Embryonic facial prominence (tissue), 1 donor: Measurements from ENCODE around the gene ZMIZ1.
A peak's percentile ranks its signal among the peaks of the same experiment; 100 is the strongest.

Experiments used
- DNase-seq: peaks from one replicate; pipeline ENCODE4 v3.0.0-alpha.2; 2016; ENCODE audit errors: extremely low spot score

Gene ZMIZ1

DNA sequence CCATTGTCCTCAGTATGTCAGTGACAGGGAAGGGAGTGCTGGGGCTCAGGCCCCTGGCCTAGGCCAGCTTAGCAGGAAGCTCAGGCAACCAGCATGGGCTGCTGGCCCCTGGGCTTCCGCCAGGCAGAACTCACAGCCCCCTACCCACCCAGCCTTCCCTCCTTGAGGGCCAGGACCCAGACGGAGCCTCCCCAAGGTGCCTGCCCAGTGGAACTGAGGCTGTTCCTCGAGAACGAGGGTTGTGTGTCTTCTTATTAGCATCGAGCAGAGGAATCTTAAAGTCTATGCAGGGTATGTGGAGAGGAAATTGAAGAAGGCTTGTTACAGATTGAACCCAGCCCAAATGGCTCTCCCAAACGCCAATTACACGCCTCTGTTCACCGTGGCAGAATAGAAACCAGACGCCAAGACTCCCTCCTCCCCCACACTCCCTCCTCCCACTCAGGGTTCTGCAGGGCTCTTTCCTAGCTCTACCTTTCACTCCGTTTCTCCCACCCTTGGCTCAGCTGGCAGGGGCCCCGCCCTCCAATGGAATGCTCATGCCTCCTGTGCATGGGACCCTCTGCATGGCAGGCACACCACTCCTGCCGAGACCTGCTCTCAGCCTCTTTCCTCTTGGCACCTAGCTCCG lies 134.4 kb downstream of the ZMIZ1 start:
- DNase-seq: peak; percentile 72

DNA sequence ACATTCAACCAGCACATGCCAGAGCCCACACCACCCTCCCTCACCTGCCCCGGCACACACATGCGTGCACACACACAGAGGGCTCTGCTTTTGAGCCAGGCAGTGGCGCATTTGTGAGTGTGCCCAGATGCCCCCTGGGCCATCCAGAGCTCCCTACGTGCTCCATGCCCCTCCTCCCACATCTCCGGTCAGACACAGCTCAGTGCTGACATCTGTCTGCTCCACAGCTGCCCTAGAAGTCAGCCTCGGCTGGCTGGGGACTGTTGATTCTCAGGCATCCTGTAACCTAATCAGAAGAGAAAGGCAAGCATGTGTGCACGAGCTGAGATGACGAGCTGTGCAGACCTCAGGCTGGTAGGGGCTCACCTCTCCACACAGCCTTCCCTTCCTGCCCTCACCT lies 135.1 kb downstream of the ZMIZ1 start:
- no peak for DNase-seq

DNA sequence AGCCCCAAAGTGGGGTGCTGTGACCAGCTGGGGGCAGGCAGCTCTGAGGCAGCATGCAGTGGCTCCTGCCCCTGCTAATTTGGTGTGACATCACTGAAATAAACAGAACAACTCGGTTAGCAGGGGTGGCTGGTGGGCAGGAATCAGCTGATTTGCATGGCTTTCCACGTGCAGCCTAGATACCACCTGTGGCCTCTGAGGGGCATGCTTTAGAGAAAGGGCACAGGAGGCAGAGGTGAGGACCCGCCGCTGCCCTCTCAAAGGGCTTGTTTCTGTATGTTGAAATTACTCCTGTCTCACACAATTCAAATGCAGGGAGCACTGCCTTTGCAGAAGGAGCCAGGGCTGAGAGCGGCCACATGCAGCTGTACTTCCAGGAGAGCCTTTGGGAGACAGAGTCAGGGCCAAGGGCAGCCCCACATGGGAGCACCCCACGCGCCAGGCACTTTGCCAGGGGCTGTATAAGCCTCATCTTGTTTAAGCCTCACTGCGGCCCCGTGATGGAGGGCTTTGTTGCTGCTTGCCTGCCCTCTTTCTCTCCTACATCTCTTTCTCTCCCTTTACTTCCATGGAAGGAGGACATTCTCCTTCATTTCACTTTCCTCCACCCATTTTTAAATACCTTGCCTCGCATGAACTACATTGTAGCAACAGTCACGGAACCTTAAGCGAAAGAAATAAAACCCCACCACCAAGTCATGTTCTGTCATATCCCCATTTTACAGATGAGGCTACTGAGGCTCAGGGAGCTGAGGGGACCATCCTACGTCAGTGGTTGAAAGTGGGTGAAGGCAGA lies 137.7 kb downstream of the ZMIZ1 start:
- no peak for DNase-seq

DNA sequence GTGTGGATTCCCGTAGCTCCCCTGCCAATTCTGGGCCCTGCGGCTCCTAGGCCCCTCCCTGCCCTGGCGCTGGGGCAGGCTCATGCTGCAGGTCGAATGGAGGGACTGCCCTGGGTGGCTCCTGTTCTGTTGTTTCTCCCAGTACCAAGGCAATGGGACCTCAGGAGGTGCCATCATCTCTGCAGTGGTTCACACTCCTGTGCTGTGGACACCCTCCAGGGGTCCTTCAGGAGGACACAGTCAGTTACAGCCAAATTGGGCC lies 138.3 kb downstream of the ZMIZ1 start:
- no peak for DNase-seq

DNA sequence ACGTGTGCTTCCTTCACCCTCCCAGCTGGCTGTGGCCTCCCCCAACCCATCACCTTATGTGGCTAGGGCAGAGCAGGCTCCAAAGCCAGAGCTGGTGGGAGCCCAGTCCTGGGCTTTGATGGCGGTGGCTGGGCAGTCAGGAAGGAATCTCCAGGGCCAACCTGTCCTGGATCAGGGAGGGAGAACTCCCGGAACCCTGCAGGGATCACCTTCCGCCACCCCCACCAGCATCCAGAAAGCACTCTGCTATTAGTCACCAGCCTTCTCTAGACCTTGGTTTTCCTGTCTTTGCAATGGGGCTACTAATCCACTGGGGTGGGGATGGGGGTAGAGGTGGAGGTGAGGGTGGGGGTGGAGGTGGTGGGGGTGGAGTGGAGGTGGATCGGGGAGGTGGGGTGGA lies 139.0 kb downstream of the ZMIZ1 start:
- no peak for DNase-seq

DNA sequence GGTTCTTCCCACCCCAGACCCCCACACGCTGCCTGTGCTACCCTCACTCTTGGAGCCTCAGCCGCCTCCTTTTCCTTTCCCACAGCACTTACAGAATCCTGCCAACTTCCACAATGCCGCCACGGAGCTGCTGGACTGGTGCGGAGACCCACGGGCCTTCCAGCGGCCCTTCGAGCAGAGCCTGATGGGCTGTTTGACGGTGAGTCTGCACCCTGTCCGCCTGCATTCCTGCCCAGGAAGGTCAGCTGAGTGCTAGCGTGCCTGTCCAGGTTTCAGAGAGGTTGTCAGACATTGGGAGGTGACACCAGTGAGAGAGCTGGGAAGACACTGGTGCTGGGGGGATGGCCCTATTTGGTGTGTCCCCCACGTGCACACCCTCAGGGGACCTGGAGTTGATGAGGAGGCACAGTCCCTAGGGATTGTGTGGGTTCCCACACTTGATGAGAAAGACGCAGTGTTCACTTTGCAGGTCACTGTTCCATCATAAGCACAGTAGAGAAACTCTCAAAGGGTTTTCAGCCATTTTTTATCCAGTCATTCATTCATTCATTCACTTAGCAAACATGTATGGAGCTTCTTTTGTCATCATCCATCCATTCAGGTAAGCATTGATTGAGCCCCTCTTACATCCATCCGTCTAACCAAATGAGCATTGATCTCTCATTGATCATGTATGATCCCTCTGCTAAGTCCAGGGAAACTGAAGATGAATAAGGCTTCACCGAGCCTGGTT lies 139.7 kb downstream of the ZMIZ1 start:
- DNase-seq: no peak

DNA sequence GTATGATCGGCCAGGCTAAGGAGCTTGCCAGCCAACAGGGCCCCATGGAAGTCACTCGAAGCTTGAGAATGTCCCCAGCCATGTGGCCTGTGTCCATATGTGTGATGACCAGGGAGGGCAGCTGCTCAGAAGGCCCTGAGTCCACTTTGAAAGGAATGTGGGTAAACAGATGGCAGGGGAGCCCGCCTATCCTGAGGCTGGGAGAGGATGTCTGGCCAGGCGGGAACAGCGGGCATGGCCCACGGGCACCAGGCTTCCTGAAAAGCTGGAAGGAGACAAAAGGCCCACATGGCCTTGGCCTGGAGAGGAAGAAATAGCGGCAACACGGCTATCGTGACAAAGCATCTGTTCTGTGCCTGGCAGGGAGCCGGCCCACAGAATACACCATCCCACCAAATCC lies 140.6 kb downstream of the ZMIZ1 start:
- no peak for DNase-seq

DNA sequence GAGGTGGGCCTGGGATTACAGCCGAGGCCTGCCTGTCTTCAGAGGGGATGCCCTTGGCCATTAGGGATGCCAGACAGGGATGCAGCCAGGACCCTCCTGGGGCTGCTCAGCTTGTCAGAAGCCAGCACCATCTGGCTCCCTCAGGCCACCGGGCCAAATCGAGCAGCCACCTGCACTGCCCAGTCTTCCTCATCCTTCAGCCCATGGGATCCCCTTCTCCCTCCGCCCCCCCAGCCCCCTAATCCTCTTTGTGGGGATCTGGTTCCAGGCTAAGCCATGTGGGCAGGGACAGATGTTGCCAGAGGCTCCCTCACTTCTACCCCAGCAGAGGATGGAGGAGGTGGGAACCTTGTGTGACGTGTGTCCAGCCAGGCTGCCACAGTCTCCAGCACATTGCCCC lies 141.1 kb downstream of the ZMIZ1 start:
- no peak for DNase-seq

DNA sequence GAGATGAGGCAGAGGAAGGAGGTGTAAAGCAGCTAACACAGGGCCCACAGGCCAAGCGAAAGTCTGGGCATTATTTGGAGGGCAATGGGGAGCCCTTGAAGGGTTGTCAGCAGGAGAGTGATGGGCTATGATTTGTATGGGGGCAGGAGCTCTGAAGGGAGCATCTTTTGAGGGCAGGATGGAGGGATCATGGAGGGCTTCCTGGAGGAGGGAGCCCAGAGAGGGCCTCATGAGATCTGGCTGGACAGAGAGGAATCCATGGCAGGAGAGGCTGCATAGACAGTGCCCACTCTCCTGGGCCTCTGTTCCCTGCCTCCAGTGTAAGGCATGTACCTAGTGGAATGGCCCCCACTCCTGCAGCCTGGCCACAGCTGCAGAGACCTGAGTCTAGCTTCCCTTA lies 141.9 kb downstream of the ZMIZ1 start:
- no peak for DNase-seq

DNA sequence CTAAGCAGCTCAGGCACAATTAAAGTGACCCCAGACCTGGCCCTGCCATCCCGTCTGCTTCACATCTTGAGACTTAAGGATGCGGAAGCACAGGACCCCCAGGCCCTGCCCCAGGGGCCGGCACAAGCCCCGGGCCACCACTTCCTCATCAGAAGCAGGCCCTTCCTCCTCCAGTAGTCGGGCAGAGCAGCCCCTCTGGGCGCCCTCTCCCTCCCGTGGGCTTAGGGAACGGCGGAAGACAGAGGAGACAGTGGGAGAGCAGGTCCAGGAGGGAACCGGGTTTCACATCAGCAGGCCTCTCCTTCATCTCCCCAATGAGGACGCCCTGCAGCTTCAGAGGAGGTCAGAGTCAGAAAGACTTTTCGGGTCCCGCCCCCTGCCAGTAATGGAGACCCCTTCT lies 142.8 kb downstream of the ZMIZ1 start:
- DNase-seq: no peak

DNA sequence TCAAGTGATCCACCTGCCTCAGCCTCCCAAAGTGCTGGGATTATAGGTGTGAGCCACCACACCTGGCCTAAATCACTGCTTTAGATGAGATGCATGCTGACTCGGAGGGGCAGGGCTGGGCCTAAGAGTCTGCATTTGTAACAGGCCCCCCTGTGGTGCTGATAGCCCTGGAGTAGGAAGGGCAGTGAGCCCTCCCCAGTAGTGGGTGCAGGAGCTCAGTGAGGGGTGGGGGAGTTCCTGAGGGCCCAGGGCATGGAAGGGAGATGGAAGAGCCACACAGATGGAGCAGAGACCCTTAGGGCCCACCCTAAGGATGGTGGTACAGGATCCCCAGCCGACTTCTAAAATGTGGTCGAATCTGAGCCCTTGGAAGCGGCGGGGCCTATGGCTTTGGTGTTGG lies 146.8 kb downstream of the ZMIZ1 start:
- DNase-seq: no peak

DNA sequence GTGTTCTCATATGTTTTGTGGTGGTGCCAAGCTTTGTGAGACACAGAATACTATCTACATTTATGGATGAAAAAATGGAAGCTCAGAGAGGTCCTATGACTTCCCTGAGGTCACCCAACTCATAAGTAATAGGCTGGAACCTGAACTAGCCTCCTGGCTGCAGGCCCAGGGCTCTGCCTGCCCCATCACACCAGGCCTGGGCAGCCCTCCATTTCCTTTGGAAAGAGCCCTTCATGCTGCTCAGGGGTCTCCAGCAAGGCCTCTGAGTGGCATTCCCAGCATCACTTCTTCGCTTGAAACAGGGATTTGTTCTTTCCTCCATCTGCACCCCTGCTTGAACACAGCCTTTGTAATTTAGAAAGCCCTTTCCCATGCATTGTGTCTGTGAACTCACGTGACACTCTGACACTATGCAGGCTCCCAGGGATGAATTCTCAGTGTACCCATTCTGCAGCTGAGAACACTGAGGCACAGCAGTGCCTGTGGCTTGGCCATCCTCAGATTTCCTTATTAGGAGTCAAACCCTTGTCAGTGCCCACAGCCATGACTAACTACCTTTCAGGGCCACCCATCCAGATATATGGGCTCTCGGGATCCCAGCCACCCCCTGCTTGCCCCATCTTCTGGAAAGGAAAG lies 150.7 kb downstream of the ZMIZ1 start:
- no peak for DNase-seq

DNA sequence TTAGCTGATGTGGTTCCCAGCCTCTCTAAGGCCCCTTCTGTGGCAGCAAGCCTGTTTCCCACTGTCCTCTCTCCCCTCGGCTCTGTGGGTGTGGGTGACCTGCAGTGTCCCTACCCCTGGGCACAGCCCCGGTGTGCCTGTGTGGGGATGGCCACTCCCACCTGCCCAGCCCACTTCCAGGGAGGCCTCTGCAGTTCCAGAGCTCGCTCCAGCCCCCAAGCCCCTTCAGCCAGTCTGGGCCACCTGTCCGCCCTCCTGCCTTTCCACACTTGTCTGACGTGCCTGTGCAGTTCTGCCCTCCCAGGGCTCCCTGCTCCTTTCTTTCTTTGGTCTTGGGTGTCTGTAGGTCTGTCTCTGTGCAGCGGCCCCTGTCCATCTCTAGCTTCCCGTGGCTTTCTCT lies 151.5 kb downstream of the ZMIZ1 start:
- DNase-seq: no peak

DNA sequence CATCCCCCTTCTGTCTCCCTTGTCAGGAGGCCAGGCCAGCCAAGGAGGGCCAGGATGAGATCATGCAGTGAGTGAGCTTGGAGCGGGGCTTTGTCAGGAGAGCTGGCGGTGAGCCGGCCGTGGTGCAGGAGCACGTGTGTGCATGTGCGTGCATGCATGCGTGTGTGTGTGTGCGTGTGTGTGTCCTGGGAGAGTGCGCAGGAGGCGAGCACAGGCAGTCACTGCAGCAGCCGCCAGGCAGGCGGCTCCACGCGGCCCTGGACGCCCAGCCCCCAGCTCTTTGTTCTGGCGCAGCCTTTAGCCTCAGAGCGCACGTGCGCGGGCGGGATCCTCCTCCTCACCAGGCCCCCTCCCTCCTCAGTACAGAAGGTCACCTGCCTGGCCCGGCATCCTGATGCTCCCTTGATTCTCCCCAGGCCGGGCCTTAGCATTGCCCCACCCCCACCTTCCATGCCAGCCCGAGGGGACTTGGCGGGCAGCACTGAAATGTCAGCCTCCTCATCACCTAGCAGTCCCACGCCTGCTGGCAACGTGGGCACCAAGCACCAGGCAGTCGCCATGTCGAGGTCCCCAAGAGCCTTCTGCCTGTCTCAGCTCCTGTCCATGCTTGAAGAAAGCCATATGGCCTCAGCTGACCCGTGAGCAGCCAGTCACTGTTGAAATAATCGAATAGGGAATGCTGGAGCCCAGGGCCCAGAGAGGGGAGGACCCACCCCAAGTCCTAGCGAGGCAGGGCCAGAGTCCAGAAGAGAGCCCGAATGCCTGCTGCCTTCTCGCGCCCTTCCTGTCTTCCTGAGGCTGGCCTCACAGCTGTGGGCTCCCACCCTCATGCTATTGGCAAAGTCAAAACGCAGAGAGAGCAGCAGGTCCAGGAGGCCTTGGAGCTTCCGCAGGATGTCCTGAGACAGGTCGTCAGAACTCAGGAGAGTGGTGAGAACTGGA lies 152.6 kb downstream of the ZMIZ1 start:
- peak; percentile 82 for DNase-seq

DNA sequence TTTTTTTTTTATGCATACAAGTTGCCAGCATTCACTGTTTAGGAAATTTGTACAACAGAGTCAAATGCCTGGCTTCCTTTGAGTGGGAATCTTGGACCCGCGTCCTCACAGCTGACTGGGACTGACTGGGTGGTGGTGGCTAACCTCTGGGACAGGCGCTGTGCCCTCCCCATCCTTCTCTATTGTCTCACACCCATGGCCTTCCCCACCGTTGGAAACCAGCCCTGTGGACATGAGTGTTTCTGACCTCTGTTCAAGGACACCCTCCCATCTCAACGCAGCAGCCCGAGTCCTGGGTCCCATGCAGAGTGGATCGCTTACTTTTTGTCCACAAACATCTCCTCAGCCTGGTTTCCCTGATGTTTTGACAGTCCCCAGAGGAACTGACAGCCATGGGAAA lies 153.4 kb downstream of the ZMIZ1 start:
- no peak for DNase-seq

DNA sequence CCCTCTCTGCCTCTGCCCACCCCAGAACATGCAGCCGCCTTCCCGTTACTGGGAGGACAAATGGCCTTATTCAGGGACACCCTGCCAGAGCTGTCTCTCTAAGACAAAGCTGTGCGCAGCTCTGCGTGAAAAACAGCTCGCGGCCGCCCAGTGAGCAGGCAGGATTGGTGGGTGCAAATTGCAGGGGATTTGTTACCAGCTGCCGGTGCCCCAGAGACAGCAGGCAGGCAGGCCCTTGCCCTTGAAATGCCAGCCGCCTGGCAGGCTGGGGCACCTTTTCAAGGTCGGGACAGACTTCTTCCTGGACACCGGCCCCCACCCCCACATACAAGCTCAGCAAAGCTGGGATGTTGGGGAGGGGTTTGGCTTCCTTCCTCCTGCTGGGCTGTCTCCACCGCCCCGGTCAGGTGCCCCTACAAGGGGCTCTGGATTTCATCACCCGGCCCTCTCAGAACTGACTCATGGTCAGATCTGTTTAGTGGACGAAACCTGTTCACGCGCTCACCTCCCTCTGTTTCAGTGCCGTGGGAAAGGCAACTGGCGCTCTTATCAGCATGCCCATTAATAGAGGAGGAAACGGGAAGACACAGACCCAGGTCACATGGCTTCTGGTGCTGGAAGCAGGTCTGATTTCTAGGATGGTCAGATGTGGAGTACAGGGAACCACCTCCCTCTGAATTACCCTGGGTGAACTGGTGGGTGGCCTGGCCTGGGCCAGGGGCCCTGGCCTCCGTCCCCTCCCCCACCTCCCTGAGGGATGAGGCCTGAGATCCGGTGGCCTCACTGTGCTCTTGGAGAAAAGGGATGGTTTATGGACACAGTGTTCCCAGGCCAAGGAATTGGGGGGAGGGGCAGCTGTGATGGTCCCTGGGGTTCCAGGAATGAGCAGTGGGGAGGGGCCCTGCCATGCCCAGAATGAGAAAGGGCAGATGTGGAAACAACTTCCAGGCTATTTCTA lies 154.6 kb downstream of the ZMIZ1 start:
- DNase-seq: no peak

DNA sequence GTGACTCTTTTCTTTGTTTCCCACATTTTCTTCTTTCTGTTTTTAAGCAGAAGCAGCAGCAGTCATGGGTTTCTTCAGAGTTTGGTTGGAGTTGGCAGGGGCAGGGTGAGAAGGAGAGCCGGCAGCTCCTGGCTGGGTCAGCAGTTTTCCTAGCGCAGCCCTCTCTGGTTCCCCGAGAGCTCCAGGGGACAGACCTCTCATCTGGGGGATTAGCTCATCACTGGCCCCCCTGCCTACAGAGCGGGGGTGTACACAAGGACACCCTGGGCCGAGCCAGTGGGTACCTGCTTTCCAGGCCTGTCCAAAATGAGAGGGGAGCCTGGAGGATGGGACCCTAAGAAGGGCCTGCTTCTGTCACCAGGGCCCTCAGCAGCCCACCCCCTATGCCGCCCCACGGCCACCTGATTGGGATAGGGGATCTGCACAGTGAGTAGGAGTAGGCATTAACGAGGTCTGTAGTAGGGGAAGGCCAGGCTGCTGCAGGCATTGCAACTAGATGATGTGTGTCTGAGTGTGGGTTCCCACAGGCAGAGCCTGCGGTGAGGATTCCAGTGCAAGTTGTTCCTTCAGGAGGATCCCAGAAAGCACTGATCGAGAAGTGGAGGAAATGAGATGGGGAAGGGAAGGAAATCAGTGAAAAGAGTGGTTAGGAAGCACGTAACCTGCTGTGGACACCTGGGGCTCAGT lies 155.6 kb downstream of the ZMIZ1 start:
- DNase-seq: no peak

DNA sequence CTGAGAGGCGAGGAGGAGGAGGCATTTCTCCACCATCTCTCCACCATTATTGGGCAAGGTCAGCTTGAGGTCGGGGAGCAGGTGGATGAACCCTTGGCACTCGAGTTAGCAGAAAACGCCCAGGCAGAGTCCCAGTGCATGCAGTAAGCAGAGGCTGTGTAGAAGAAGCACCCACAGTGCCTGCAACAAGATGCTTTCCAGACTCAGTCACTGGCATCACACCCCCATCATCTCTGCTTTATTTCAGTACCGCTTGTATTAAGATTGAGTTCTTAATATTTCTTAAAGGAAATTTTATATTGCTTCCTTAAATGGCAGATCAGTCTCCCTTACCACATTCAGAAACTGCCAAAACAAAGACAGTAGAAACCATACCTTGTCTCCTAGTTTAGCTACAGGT lies 156.2 kb downstream of the ZMIZ1 start:
- DNase-seq: no peak

DNA sequence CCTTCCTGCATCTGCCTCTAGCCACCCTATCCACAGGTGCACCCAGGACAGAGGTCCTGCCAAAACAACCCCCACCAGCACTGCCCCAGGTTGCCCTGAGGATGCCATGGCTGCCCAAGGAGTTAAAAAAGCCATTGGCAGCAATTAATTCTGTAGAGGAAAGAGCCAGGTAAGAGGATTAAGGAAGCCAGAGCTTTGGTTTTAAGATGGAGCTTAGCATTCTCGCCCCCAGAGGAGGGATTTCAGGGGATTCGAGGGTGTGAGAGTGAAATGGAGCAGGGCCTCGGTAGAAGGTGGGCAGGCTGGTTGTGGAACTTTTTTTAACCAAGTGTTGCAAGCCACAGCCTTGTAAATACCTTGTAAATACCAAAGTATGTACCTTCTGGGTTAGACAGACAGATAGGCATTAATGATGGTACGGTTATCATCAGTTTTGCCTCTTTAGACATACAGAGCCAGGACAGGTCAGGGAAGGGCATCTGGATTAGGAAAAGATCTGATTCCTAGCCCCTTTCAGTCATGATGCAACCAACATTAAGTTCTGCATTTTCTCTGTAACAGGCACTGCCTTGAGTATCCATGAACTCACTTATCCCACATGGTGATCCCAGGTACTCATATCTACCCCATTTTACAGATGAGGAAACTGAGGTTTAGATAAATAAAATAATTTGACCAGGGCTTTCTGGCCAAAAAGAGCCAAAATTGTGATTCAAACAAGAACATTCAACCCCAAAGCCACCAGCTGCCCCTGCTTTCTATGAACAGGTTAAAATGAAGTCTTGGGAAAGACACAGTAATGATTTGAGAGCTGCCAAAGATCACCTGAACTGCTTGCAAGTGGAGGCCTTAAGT lies 157.9 kb downstream of the ZMIZ1 start:
- DNase-seq: no peak
